Measurements from ENCODE around the gene SND1. TPM values are rescaled to one million over a fixed set of nuclear protein-coding genes. Genes with fewer than 3 reads are reported as not detected.

The SND1 gene
- total RNA-seq, 4 donors from 2014 or later = 55.5 to 305 (median 80.1) TPM

GRCh38 chr7:127680983-127681382 lies 29.0 kb downstream of the SND1 start:
- Histone ChIP-seq H3K36me3 (peaks cover 0 to 5% (median 0%) of the 10 kb centered on the region in 3 donors), H3K4me1 (peaks cover 0 to 3% (median 0%) of the 10 kb centered on the region in 4 donors), H3K9me3 (no peaks in the 10 kb centered on the region), H3K27me3 (no peaks in the 10 kb centered on the region), H3K27ac (no peak overlapping the region), H3K4me3 (no peak overlapping the region)
- TF ChIP-seq CTCF (IDR thresholded peaks at IDR 0.05) (no peak), POLR2A (IDR thresholded peaks at IDR 0.05) (no peak)
- no peak for DNase-seq

- TF ChIP-seq POLR2A (IDR thresholded peaks at IDR 0.05) = no peak
- no peak for TF ChIP-seq CTCF (IDR thresholded peaks at IDR 0.05)
Observed at GRCh38 chr7:127682140-127682539, 30.1 kb downstream of the SND1 start.

GRCh38 chr7:127683776-127684681 lies 32.0 kb downstream of the SND1 start:
- Histone ChIP-seq H3K4me1 (peaks cover 0 to 3% (median 0%) of the 10 kb centered on the region in 4 donors), H3K4me3 (no peak overlapping the region), H3K27me3 (no peaks in the 10 kb centered on the region), H3K27ac (no peak overlapping the region), H3K36me3 (peaks cover 0 to 23% (median 0%) of the 10 kb centered on the region in 3 donors), H3K9me3 (no peaks in the 10 kb centered on the region)
- DNase-seq = no peak
- no peak for TF ChIP-seq POLR2A (IDR thresholded peaks at IDR 0.05)
- TF ChIP-seq CTCF (IDR thresholded peaks at IDR 0.05) = no peak

More at GRCh38 chr7:127682140-127682539, 30.1 kb downstream of the SND1 start:
- H3K36me3 ChIP-seq = peaks cover 0 to 9% (median 0%) of the 10 kb centered on the region in 3 donors
- peaks cover 0 to 3% (median 0%) of the 10 kb centered on the region in 4 donors for H3K4me1 ChIP-seq
- H3K27ac ChIP-seq = no peak overlapping the region
- H3K27me3 ChIP-seq = no peaks in the 10 kb centered on the region
- H3K9me3 ChIP-seq = no peaks in the 10 kb centered on the region
- H3K4me3 ChIP-seq = no peak overlapping the region
- DNase-seq = no peak

- TF ChIP-seq CTCF (IDR thresholded peaks at IDR 0.05) (no peak), POLR2A (IDR thresholded peaks at IDR 0.05) (no peak)
- DNase-seq = no peak
- H3K4me3 ChIP-seq = no peak overlapping the region
- H3K9me3 ChIP-seq = no peaks in the 10 kb centered on the region
- no peaks in the 10 kb centered on the region for H3K27me3 ChIP-seq
- H3K4me1 ChIP-seq = peaks cover 0 to 3% (median 0%) of the 10 kb centered on the region in 4 donors
- H3K36me3 ChIP-seq = peaks cover 0 to 23% (median 0%) of the 10 kb centered on the region in 3 donors
- no peak overlapping the region for H3K27ac ChIP-seq
Observed at GRCh38 chr7:127689194-127689772, 37.3 kb downstream of the SND1 start.

GRCh38 chr7:127690337-127690736 lies 38.3 kb downstream of the SND1 start:
- Histone ChIP-seq H3K4me1 (no peaks in the 10 kb centered on the region), H3K9me3 (no peaks in the 10 kb centered on the region), H3K4me3 (no peak overlapping the region), H3K36me3 (peaks cover 0 to 32% (median 0%) of the 10 kb centered on the region in 3 donors), H3K27me3 (no peaks in the 10 kb centered on the region), H3K27ac (no peak overlapping the region)
- TF ChIP-seq CTCF (IDR thresholded peaks at IDR 0.05) = no peak
- TF ChIP-seq POLR2A (IDR thresholded peaks at IDR 0.05) = no peak
- no peak for DNase-seq
